Measurements from ENCODE around the gene APOH. TPM values are rescaled to one million over a fixed set of nuclear protein-coding genes. Genes with fewer than 3 reads are reported as not detected.

The APOH gene
- polyA plus RNA-seq, 1 of the 3 experiments (the other 2 are of a cell fraction): not detected

- TF ChIP-seq PBX3 (IDR thresholded peaks at IDR 0.05) (no peak), YY1 (IDR thresholded peaks at IDR 0.05; ENCODE audit: low read depth) (no peak)
Observed at GRCh38 chr17:66200685-66201092, 28.5 kb downstream of the APOH start (continued).

- no peaks in the 10 kb centered on the region for H3K9me2 ChIP-seq
- no peaks in the 10 kb centered on the region for H3K36me3 ChIP-seq (replicated peaks in 1 of 2; ENCODE audit: control insufficient read depth in 1 of 2, insufficient read depth in 2 of 2, low read length in 1 of 2)
- ChIA-PET POLR2A (no interaction called here), CTCF (interaction anchor here (0.6 to 6.1 kb wide), 3 partner anchors 427 to 1179 kb away, joined by 3 to 71 read pairs (median 6); partner anchors contain the start of gene PITPNC1)
- H3K4me1 ChIP-seq (ENCODE audit: control insufficient read depth in 1 of 2, insufficient read depth in 2 of 2, low read depth in 1 of 2, low read length in 1 of 2): peaks cover 0 to 2% of the 10 kb centered on the region in 2 experiments; a peak in 1 of 4 replicates
- no peak overlapping the region for H2AFZ ChIP-seq (ENCODE audit: low read depth)
- H3K27me3 ChIP-seq (ENCODE audit: insufficient read depth): no peaks in the 10 kb centered on the region
- TF ChIP-seq PBX3 (IDR thresholded peaks at IDR 0.05) (no peak), TEAD4 (IDR thresholded peaks at IDR 0.05; ENCODE audit: borderline replicate concordance, insufficient read depth) (no peak), MXI1 (IDR thresholded peaks at IDR 0.05; ENCODE audit: low read depth, low read length) (no peak), NFIC (IDR thresholded peaks at IDR 0.05; ENCODE audit: borderline replicate concordance) (no peak), GABPA (IDR thresholded peaks at IDR 0.05; ENCODE audit: low read depth) (no peak), RCOR1 (IDR thresholded peaks at IDR 0.05; ENCODE audit: low read length) (no peak), NRF1 (IDR thresholded peaks at IDR 0.05; ENCODE audit: low read depth, low read length) (no peak), POLR2AphosphoS5 (IDR thresholded peaks at IDR 0.05; ENCODE audit: low read depth, low read length) (no peak), JUND (IDR thresholded peaks at IDR 0.05) (no peak), EP300 (IDR thresholded peaks at IDR 0.05; ENCODE audit: borderline replicate concordance in 1 of 2, low read depth in 1 of 2, low read length in 1 of 2) (no peak), RAD21 (IDR thresholded peaks at IDR 0.05; ENCODE audit: low read length) (no peak), EZH2phosphoT487 (IDR thresholded peaks at IDR 0.05; ENCODE audit: borderline replicate concordance, low read depth) (no peak), RXRA (IDR thresholded peaks at IDR 0.05; ENCODE audit: borderline replicate concordance, low read depth) (no peak), MAX (IDR thresholded peaks at IDR 0.05; ENCODE audit: low read depth) (no peak), MEF2A (IDR thresholded peaks at IDR 0.05; ENCODE audit: borderline replicate concordance, low read depth) (no peak)
- no peak overlapping the region for H3K4me3 ChIP-seq (ENCODE audit: low read depth in 2 of 2, low read length in 1 of 2)
- no peaks in the 10 kb centered on the region for H3K9me3 ChIP-seq
- no peak for DNase-seq
- no peak overlapping the region for H3K27ac ChIP-seq (ENCODE audit: low read depth in 2 of 2, low read length in 1 of 2)
- 92% methylated on average over 7 of the region's 8 CpGs for WGBS (ENCODE audit: low lambda C conversion rate)
- H3K79me2 ChIP-seq (ENCODE audit: insufficient read depth): no peaks in the 10 kb centered on the region
- H3K4me2 ChIP-seq: no peak overlapping the region
- peaks cover 12% of the 10 kb centered on the region for H3F3A ChIP-seq (replicated peaks; ENCODE audit: insufficient read depth)
- no peaks in the 10 kb centered on the region for H4K20me1 ChIP-seq (ENCODE audit: insufficient read depth)
- H3K9ac ChIP-seq: no peak overlapping the region
Observed at GRCh38 chr17:66198242-66198641, 31.0 kb downstream of the APOH start.

Data from SK-N-SH (cell line).